HCT116 (cell line): ENCODE results near the gene KRT24. TPM values are rescaled to one million over a fixed set of nuclear protein-coding genes. Genes with fewer than 3 reads are reported as not detected.

Source experiments
- ATAC-seq: fragments of 200-7000 bp; cut with Tn5 transposase; 2 replicates; pipeline ENCODE4 v1.9.1; 2020; ENCODE audit warnings: mild to moderate bottlenecking, moderate library complexity
- BruUV-seq: library from RNA; stranded (reverse); fragments of 400-500 nt; replicated peaks from 2 replicates; lab custom pipeline; 2021; lab: Mats Ljungman, UMichigan
- CTCF ChIA-PET: fragments of 300-600 bp; sonication (Branson Sonifier 250); formaldehyde crosslinking; loops from one replicate; lab custom pipeline; 2021; ENCODE audit warnings: antibody characterized with exemption; lab: Charles Lee
- POLR2A ChIA-PET: fragments of 300-600, 350-600 bp; sonication (Branson Sonifier 250); formaldehyde crosslinking; loops from one replicate; lab custom pipeline; 2021; ENCODE audit warnings: antibody characterized with exemption; lab: Charles Lee
- RAD21 ChIA-PET, 2 experiments: fragments of 300-600 bp; sonication (Branson Sonifier 250); formaldehyde crosslinking; loops; one replicate each; lab custom pipeline; 2023; ENCODE audit warnings: low total read pairs in 2 of 2; ENCODE audit not compliant: uncharacterized antibody in 2 of 2, unreplicated experiment in 2 of 2, low non-redundant PET in 1 of 2; lab: Charles Lee
- DNase-seq: peaks from one replicate; pipeline ENCODE4 v3.0.0-alpha.2; 2010; ENCODE audit warnings: low read depth, low spot score
- H2AFZ ChIP-seq: fragments of 200-600 bp; shearing (Covaris generic), sonication (generic); 2 replicates; pipeline ENCODE4 v1.6.1; 2017; ENCODE audit warnings: low read depth, mixed run types, mixed read lengths, antibody characterized with exemption, low read length; ENCODE audit not compliant: poor library complexity, severe bottlenecking
- H3K27ac ChIP-seq: 2 replicates; pipeline ENCODE4 v1.5.1; 2012; ENCODE audit warnings: low read depth, low read length
- H3K27me3 ChIP-seq: fragments of 200-600 bp; sonication (generic); 2 replicates; pipeline ENCODE4 v1.6.1; 2016; ENCODE audit warnings: mixed run types, low read length, mixed read lengths; ENCODE audit not compliant: insufficient read depth
- H3K36me3 ChIP-seq, 2 experiments: fragments of 200-500 bp in 1 of 2; fragments of 200-600 bp in 1 of 2; sonication (Bioruptor generic) in 1 of 2; sonication (generic) in 1 of 2; 2 replicates each; pipeline versions ENCODE4 v1.5.1 to v1.6.1; 2014 to 2016; ENCODE audit warnings: low read length in 2 of 2, inconsistent platforms in 1 of 2, mixed read lengths in 1 of 2, mixed run types in 1 of 2; ENCODE audit not compliant: insufficient read depth in 2 of 2, control insufficient read depth in 1 of 2
- H3K4me1 ChIP-seq, 2 experiments: fragments of 200-600 bp in 1 of 2; sonication (generic) in 1 of 2; 2 replicates each; pipeline versions ENCODE4 v1.5.1 to v1.6.1; 2012 to 2017; ENCODE audit warnings: low read length in 2 of 2, inconsistent platforms in 1 of 2, mild to moderate bottlenecking in 1 of 2, mixed read lengths in 1 of 2, mixed run types in 1 of 2, moderate library complexity in 1 of 2; ENCODE audit not compliant: insufficient read depth in 2 of 2, control insufficient read depth in 1 of 2
- H3K4me2 ChIP-seq: fragments of 200-600 bp; sonication (generic); 2 replicates; pipeline ENCODE4 v1.6.1; 2017; ENCODE audit warnings: mixed run types, low read length, mixed read lengths
- H3K4me3 ChIP-seq, 2 experiments: fragments of 200-600 bp in 1 of 2; sonication (generic) in 1 of 2; replicated peaks in 1 of 2; 2 replicates each; pipeline ENCODE4 v1.5.1; 2011 to 2016; ENCODE audit warnings: low read length in 2 of 2, control low read depth in 1 of 2, low read depth in 1 of 2, mild to moderate bottlenecking in 1 of 2, mixed read lengths in 1 of 2, mixed run types in 1 of 2
- H3K79me2 ChIP-seq: fragments of 200-600 bp; sonication (generic); 2 replicates; pipeline ENCODE4 v1.6.1; 2017; ENCODE audit warnings: mild to moderate bottlenecking, mixed run types, low read length, moderate library complexity, mixed read lengths; ENCODE audit not compliant: insufficient read depth
- H3K9ac ChIP-seq: fragments of 200-600 bp; sonication (generic); 2 replicates; pipeline ENCODE4 v1.6.1; 2016; ENCODE audit warnings: low read length, mixed read lengths
- H3K9me2 ChIP-seq: fragments of 200-600 bp; sonication (generic), shearing (Covaris generic); 2 replicates; pipeline ENCODE4 v1.6.1; 2017; ENCODE audit warnings: mixed run types, mild to moderate bottlenecking, moderate library complexity; ENCODE audit not compliant: insufficient read depth
- H3K9me3 ChIP-seq, 2 experiments: fragments of 200-500 bp in 1 of 2; fragments of 200-600 bp in 1 of 2; sonication (Bioruptor generic) in 1 of 2; sonication (generic) in 1 of 2; 2 replicates each; pipeline ENCODE4 v1.6.1; 2014 to 2017; ENCODE audit warnings: low read length in 2 of 2, mixed read lengths in 2 of 2, inconsistent platforms in 1 of 2, low read depth in 1 of 2, mild to moderate bottlenecking in 1 of 2, mixed run types in 1 of 2, moderate library complexity in 1 of 2; ENCODE audit not compliant: control insufficient read depth in 1 of 2, insufficient read depth in 1 of 2
- H4K20me1 ChIP-seq: fragments of 200-600 bp; sonication (generic), shearing (Covaris generic); 2 replicates; pipeline ENCODE4 v1.6.1; 2017; ENCODE audit warnings: mixed run types, mild to moderate bottlenecking, moderate library complexity; ENCODE audit not compliant: insufficient read depth
- CEBPB ChIP-seq: IDR thresholded peaks from 2 replicates; pipeline ENCODE4 v1.6.1; 2012; ENCODE audit warnings: low read depth
- EGR1 ChIP-seq: IDR thresholded peaks from 2 replicates; pipeline ENCODE4 v1.6.1; 2012; ENCODE audit warnings: low read depth
- EZH2 ChIP-seq: fragments of 200-600 bp; sonication (generic); IDR thresholded peaks from 2 replicates; pipeline ENCODE4 v1.6.1; 2017; ENCODE audit warnings: antibody characterized with exemption, mixed run types
- POLR2A ChIP-seq: IDR thresholded peaks from 2 replicates; pipeline ENCODE4 v1.7.0; 2011; ENCODE audit warnings: borderline replicate concordance; ENCODE audit not compliant: insufficient read depth, insufficient read length; ENCODE audit errors: extremely low read depth
- SIN3A ChIP-seq: IDR thresholded peaks from 2 replicates; pipeline ENCODE4 v1.6.1; 2012; ENCODE audit warnings: low read depth
- SP1 ChIP-seq: IDR thresholded peaks from 2 replicates; pipeline ENCODE4 v1.6.1; 2012; ENCODE audit warnings: low read depth
- TCF7L2 ChIP-seq: IDR thresholded peaks from 2 replicates; pipeline ENCODE4 v1.7.0; 2011; ENCODE audit warnings: borderline replicate concordance, inconsistent platforms; ENCODE audit not compliant: insufficient read depth, insufficient read length; ENCODE audit errors: extremely low read depth
- intact Hi-C: fragments of 100-400 bp; cut with micrococcal nuclease; formaldehyde crosslinking; loops from 2 replicates; pipeline ENCODE4 v1.10.0; 2022
- total RNA-seq: library from RNA; stranded (reverse); gene quantifications from one replicate; pipeline ENCODE4 v1.2.1, GENCODE V29; 2021; ENCODE audit not compliant: unreplicated experiment
- TF ChIP-seq, protein P1 (sequence below): IDR thresholded peaks from 2 replicates; pipeline ENCODE4 v1.6.1; 2011; ENCODE audit warnings: mild to moderate bottlenecking, low read length, moderate library complexity; ENCODE audit not compliant: insufficient replicate concordance; ENCODE audit errors: extremely low read depth
- TF ChIP-seq, protein P2 (sequence below): IDR thresholded peaks from 2 replicates; pipeline ENCODE4 v1.6.1; 2012
- TF ChIP-seq, protein P3 (sequence below), 3 experiments: fragments of 200-600 bp in 1 of 3; sonication (generic) in 1 of 3; IDR thresholded peaks in 2 of 3; conservative IDR thresholded peaks in 1 of 3; 2 replicates each; pipeline ENCODE4 v1.5.1; 2012 to 2017; ENCODE audit warnings: low read depth in 2 of 3, low read length in 2 of 3, antibody characterized with exemption in 1 of 3, borderline replicate concordance in 1 of 3, control low read depth in 1 of 3, mild to moderate bottlenecking in 1 of 3, mixed read lengths in 1 of 3, mixed run types in 1 of 3, moderate library complexity in 1 of 3; ENCODE audit not compliant: insufficient read depth in 1 of 3
- TF ChIP-seq, protein P4 (sequence below): IDR thresholded peaks from 2 replicates; pipeline ENCODE4 v1.6.1; 2012

KRT24 gene
- total RNA-seq, 1 experiment from 2014 or later: not detected

DNA sequence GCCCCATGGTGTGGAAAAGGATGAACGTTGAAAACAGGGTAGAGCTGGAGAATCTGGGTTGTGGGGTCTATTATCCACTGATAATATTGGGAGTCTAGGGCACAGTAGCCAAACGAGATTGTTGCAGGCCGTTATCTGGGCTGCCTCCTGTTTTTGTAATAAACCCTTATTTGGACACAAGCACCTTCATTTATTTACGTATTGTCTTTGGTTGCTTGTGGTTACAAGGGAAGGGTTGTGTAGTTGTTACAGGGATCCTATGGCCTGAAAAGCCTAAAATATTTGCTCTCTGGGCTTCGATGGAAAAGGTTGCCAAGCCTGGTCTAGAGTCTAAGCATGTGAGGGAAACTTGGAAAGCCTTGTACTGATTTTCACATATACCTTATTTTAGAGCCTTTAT lies 51.6 kb downstream of the KRT24 start:
- intact Hi-C loops: no loop called here
- TF ChIP-seq, protein P1, sequence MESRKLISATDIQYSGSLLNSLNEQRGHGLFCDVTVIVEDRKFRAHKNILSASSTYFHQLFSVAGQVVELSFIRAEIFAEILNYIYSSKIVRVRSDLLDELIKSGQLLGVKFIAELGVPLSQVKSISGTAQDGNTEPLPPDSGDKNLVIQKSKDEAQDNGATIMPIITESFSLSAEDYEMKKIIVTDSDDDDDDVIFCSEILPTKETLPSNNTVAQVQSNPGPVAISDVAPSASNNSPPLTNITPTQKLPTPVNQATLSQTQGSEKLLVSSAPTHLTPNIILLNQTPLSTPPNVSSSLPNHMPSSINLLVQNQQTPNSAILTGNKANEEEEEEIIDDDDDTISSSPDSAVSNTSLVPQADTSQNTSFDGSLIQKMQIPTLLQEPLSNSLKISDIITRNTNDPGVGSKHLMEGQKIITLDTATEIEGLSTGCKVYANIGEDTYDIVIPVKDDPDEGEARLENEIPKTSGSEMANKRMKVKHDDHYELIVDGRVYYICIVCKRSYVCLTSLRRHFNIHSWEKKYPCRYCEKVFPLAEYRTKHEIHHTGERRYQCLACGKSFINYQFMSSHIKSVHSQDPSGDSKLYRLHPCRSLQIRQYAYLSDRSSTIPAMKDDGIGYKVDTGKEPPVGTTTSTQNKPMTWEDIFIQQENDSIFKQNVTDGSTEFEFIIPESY: no peak
- TF ChIP-seq, protein P2, sequence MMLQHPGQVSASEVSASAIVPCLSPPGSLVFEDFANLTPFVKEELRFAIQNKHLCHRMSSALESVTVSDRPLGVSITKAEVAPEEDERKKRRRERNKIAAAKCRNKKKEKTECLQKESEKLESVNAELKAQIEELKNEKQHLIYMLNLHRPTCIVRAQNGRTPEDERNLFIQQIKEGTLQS: no peak
- no peak for TF ChIP-seq SIN3A
- no peak for TF ChIP-seq SP1
- TF ChIP-seq, all 23 proteins: peak for 0
- Histone ChIP-seq H3K9me3 (no peaks in the 10 kb centered on the region), H3K36me3 (no peaks in the 10 kb centered on the region), H3K27ac (no peak overlapping the region), H3K4me2 (no peak overlapping the region), H2AFZ (no peak overlapping the region), H3K9me2 (no peaks in the 10 kb centered on the region), H3K4me1 (peaks cover 4 to 10% of the 10 kb centered on the region in 2 experiments; a peak in 3 of 4 replicates), H4K20me1 (no peaks in the 10 kb centered on the region), H3K4me3 (no peak overlapping the region), H3K9ac (no peak overlapping the region), H3K27me3 (no peaks in the 10 kb centered on the region), H3K79me2 (peaks cover 7% of the 10 kb centered on the region)
- no peak for DNase-seq
- ATAC-seq: no peak
- POLR2A ChIA-PET: no interaction called here
- CTCF ChIA-PET: no interaction called here
- RAD21 ChIA-PET: no interaction called here
- no TSS peak for BruUV-seq

DNA sequence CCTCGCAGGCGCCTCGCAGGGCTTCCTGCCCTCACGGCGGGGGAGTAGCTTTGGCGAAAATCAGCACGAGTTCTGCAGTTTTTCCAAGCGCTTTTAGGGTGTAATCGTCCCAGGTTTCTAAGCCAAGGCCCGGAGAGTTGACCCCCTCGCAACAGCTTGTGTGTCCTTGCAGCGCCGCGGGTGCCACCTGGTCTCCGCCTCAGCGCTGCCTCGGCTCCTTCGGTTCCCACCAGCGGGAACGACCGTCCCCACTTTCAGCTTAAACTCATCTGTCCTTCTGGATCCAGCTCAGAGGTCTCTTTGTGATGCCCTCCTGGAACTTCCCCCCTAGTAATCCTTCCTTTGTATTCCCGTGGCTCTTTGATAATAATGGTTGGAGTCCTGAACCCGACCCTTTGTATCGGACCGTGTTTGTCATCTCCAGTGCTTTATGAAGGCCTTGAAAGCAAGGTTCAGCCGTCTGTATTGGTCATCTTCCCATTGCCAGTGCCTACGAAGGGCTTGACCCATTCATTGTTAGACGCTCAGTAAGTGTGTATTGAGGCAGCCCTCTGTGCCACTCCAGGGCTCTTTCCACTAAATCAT lies 55.1 kb downstream of the KRT24 start:
- POLR2A ChIA-PET: no interaction called here
- H2AFZ ChIP-seq: peak overlapping the region; percentile 86
- ATAC-seq: peak; percentile 32

More for the DNA sequence above, 55.1 kb downstream of the KRT24 start:
- RAD21 ChIA-PET: no interaction called here
- H3K9me2 ChIP-seq: no peaks in the 10 kb centered on the region
- peak overlapping the region; percentile 92 for H3K4me2 ChIP-seq
- TF ChIP-seq, protein P3, sequence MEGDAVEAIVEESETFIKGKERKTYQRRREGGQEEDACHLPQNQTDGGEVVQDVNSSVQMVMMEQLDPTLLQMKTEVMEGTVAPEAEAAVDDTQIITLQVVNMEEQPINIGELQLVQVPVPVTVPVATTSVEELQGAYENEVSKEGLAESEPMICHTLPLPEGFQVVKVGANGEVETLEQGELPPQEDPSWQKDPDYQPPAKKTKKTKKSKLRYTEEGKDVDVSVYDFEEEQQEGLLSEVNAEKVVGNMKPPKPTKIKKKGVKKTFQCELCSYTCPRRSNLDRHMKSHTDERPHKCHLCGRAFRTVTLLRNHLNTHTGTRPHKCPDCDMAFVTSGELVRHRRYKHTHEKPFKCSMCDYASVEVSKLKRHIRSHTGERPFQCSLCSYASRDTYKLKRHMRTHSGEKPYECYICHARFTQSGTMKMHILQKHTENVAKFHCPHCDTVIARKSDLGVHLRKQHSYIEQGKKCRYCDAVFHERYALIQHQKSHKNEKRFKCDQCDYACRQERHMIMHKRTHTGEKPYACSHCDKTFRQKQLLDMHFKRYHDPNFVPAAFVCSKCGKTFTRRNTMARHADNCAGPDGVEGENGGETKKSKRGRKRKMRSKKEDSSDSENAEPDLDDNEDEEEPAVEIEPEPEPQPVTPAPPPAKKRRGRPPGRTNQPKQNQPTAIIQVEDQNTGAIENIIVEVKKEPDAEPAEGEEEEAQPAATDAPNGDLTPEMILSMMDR (IDR thresholded peaks at IDR 0.05 in 2 of 3, conservative IDR thresholded peaks at IDR 0.05 in 1 of 3; ENCODE audit: borderline replicate concordance in 1 of 3, insufficient read depth in 1 of 3, low read depth in 2 of 3, low read length in 2 of 3): no peak
- TF ChIP-seq POLR2A: no peak
- TF ChIP-seq, protein P2: no peak
- TF ChIP-seq CEBPB: no peak
- no peak for TF ChIP-seq EZH2
- no peak for TF ChIP-seq EGR1
- TF ChIP-seq TCF7L2: no peak
- TF ChIP-seq, protein P4, sequence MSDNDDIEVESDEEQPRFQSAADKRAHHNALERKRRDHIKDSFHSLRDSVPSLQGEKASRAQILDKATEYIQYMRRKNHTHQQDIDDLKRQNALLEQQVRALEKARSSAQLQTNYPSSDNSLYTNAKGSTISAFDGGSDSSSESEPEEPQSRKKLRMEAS: no peak
- H3K9me3 ChIP-seq: no peaks in the 10 kb centered on the region
- H3K79me2 ChIP-seq: peaks cover 42% of the 10 kb centered on the region
- H3K27ac ChIP-seq: peak overlapping the region; percentile 82
- intact Hi-C loops: no loop called here
- DNase-seq: no peak
- no peaks in the 10 kb centered on the region for H3K27me3 ChIP-seq
- H3K9ac ChIP-seq: peak overlapping the region; percentile 87
- H3K4me3 ChIP-seq: peak overlapping the region; percentile 59 to 92
- TSS peak; percentile 81 for BruUV-seq
- peaks cover 9 to 22% of the 10 kb centered on the region in 2 experiments; a peak in 3 of 4 replicates for H3K4me1 ChIP-seq
- CTCF ChIA-PET: no interaction called here
- H3K36me3 ChIP-seq: peaks cover 15 to 19% of the 10 kb centered on the region in 2 experiments
- H4K20me1 ChIP-seq: no peaks in the 10 kb centered on the region
